Astrocyte (in vitro differentiated cells and primary cell): ENCODE results near the gene TNNI2. TPM values are rescaled to one million over a fixed set of nuclear protein-coding genes. Genes with fewer than 3 reads are reported as not detected.
A peak's percentile ranks its signal among the peaks of the same experiment; 100 is the strongest.

Experiments
- DNase-seq: peaks from one replicate; pipeline ENCODE4 v3.0.0-alpha.2; 2010; ENCODE audit warnings: low read depth
- FAIRE-seq: peaks from 2 replicates; lab custom pipeline; 2011; peaks lifted over from hg19 to GRCh38; lab: Jason Lieb, UNC
- H2AFZ ChIP-seq: 2 replicates; pipeline ENCODE4 v1.6.0; 2012; ENCODE audit warnings: low read depth, low read length, inconsistent platforms
- H3K27ac ChIP-seq: 2 replicates; pipeline ENCODE4 v1.5.1; 2011; ENCODE audit warnings: low read depth, low read length, inconsistent platforms
- H3K27me3 ChIP-seq: 2 replicates; pipeline ENCODE4 v1.6.0; 2011; ENCODE audit warnings: low read length, inconsistent platforms; ENCODE audit not compliant: insufficient read depth
- H3K36me3 ChIP-seq: 2 replicates; pipeline ENCODE4 v1.5.1; 2011; ENCODE audit warnings: low read length, inconsistent platforms; ENCODE audit not compliant: insufficient read depth
- H3K4me1 ChIP-seq: 2 replicates; pipeline ENCODE4 v1.5.1; 2011; ENCODE audit warnings: low read length, inconsistent platforms; ENCODE audit not compliant: insufficient read depth
- H3K4me2 ChIP-seq: 2 replicates; pipeline ENCODE4 v1.6.0; 2012; ENCODE audit warnings: low read length, inconsistent platforms
- H3K4me3 ChIP-seq: 2 replicates; pipeline ENCODE4 v1.5.1; 2011; ENCODE audit warnings: low read depth, mild to moderate bottlenecking, low read length, inconsistent platforms; ENCODE audit not compliant: insufficient read depth
- H3K79me2 ChIP-seq: 2 replicates; pipeline ENCODE4 v1.6.0; 2012; ENCODE audit warnings: mild to moderate bottlenecking, low read length, inconsistent platforms; ENCODE audit not compliant: insufficient read depth
- H3K9ac ChIP-seq: 2 replicates; pipeline ENCODE4 v1.6.0; 2012; ENCODE audit warnings: mild to moderate bottlenecking, low read length, inconsistent platforms
- H3K9me3 ChIP-seq: 2 replicates; pipeline ENCODE4 v1.5.1; 2012; ENCODE audit warnings: low read depth, mild to moderate bottlenecking, low read length, inconsistent platforms; ENCODE audit not compliant: insufficient read depth
- H4K20me1 ChIP-seq: 2 replicates; pipeline ENCODE4 v1.6.0; 2012; ENCODE audit warnings: low read length, inconsistent platforms; ENCODE audit not compliant: insufficient read depth
- H3K27ac Mint-ChIP-seq: one replicate; pipeline ENCODE4 v1.8.0; 2021; ENCODE audit warnings: mild to moderate bottlenecking, mixed read lengths; ENCODE audit not compliant: unreplicated experiment
- H3K27me3 Mint-ChIP-seq: one replicate; pipeline ENCODE4 v1.8.0; 2021; ENCODE audit warnings: low read depth, mixed read lengths; ENCODE audit not compliant: unreplicated experiment
- H3K36me3 Mint-ChIP-seq: one replicate; pipeline ENCODE4 v1.8.0; 2021; ENCODE audit warnings: low read depth, mixed read lengths; ENCODE audit not compliant: unreplicated experiment
- H3K4me1 Mint-ChIP-seq: one replicate; pipeline ENCODE4 v1.8.0; 2021; ENCODE audit warnings: low read depth, mixed read lengths; ENCODE audit not compliant: unreplicated experiment
- H3K4me3 Mint-ChIP-seq: one replicate; pipeline ENCODE4 v1.8.0; 2021; ENCODE audit warnings: mild to moderate bottlenecking, moderate library complexity, mixed read lengths; ENCODE audit not compliant: unreplicated experiment
- H3K9me3 Mint-ChIP-seq: one replicate; pipeline ENCODE4 v1.8.0; 2021; ENCODE audit warnings: mild to moderate bottlenecking, mixed read lengths; ENCODE audit not compliant: unreplicated experiment
- EZH2 ChIP-seq: IDR thresholded peaks from 2 replicates; pipeline ENCODE4 v1.6.1; 2012; ENCODE audit warnings: mild to moderate bottlenecking, low read length, inconsistent platforms; ENCODE audit not compliant: insufficient read depth
- total RNA-seq: library from RNA; stranded (reverse); gene quantifications from 2 replicates; pipeline ENCODE4 v1.2.1, GENCODE V29; 2021
- TF ChIP-seq, protein P1 (sequence below): IDR thresholded peaks from 2 replicates; pipeline ENCODE4 v1.5.1; 2011; ENCODE audit warnings: low read depth, mild to moderate bottlenecking, inconsistent platforms, low read length, moderate library complexity; ENCODE audit not compliant: insufficient read depth

TNNI2 gene
- total RNA-seq, 1 donor from 2014 or later = not detected

DNA sequence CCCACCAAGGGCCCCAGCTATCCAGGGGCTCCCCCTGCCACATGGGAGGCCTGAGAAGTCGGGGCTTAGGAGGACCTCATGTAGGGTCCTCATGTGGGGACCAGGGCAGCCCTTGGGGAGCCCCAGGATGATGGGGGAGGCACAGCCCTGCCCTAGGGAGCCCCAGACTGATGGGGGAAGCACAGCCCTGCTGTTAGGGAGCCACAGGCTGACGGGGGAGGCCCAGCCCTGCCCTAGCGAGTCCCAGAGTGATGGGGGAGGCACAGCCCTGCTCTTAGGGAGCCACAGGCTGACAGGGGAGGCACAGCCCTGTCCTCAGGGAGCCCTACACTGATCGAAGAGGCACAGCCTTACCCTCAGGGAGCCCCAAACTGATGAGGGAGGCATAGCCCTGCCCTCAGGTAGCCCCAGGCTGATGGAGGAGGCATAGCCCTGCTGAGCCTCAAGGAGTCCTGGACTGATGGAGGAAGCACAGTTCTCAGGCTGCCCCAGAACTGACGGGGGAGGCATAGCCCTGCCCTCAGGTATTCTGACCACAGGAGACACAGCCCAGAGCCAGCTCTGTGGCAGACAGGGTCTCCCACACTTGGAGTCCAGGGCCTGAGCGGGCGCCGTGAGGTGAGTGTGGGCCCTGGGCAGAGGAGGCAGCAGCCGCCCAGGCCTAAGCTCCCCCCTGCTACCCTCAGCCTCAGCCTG is 42.1 kb downstream of the TNNI2 start:
- H3K27ac ChIP-seq = no peak overlapping the region
- Mint-ChIP-seq H3K36me3 (no peaks in the 10 kb centered on the region), H3K4me1 (no peaks in the 10 kb centered on the region), H3K27ac (no peak overlapping the region), H3K27me3 (no peaks in the 10 kb centered on the region), H3K9me3 (no peaks in the 10 kb centered on the region), H3K4me3 (no peak overlapping the region)
- H3K9ac ChIP-seq = peak overlapping the region; percentile 58
- no peaks in the 10 kb centered on the region for H4K20me1 ChIP-seq
- H3K27me3 ChIP-seq = peaks cover 2% of the 10 kb centered on the region
- no peaks in the 10 kb centered on the region for H3K36me3 ChIP-seq
- FAIRE-seq (no peak), DNase-seq (no peak)
- TF ChIP-seq, protein P1, sequence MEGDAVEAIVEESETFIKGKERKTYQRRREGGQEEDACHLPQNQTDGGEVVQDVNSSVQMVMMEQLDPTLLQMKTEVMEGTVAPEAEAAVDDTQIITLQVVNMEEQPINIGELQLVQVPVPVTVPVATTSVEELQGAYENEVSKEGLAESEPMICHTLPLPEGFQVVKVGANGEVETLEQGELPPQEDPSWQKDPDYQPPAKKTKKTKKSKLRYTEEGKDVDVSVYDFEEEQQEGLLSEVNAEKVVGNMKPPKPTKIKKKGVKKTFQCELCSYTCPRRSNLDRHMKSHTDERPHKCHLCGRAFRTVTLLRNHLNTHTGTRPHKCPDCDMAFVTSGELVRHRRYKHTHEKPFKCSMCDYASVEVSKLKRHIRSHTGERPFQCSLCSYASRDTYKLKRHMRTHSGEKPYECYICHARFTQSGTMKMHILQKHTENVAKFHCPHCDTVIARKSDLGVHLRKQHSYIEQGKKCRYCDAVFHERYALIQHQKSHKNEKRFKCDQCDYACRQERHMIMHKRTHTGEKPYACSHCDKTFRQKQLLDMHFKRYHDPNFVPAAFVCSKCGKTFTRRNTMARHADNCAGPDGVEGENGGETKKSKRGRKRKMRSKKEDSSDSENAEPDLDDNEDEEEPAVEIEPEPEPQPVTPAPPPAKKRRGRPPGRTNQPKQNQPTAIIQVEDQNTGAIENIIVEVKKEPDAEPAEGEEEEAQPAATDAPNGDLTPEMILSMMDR = no peak
- no peak overlapping the region for H3K4me3 ChIP-seq
- no peaks in the 10 kb centered on the region for H3K9me3 ChIP-seq
- peaks cover 8% of the 10 kb centered on the region for H3K4me1 ChIP-seq
- no peaks in the 10 kb centered on the region for H3K79me2 ChIP-seq
- H2AFZ ChIP-seq = peak overlapping the region; percentile 77
- no peak overlapping the region for H3K4me2 ChIP-seq

DNA sequence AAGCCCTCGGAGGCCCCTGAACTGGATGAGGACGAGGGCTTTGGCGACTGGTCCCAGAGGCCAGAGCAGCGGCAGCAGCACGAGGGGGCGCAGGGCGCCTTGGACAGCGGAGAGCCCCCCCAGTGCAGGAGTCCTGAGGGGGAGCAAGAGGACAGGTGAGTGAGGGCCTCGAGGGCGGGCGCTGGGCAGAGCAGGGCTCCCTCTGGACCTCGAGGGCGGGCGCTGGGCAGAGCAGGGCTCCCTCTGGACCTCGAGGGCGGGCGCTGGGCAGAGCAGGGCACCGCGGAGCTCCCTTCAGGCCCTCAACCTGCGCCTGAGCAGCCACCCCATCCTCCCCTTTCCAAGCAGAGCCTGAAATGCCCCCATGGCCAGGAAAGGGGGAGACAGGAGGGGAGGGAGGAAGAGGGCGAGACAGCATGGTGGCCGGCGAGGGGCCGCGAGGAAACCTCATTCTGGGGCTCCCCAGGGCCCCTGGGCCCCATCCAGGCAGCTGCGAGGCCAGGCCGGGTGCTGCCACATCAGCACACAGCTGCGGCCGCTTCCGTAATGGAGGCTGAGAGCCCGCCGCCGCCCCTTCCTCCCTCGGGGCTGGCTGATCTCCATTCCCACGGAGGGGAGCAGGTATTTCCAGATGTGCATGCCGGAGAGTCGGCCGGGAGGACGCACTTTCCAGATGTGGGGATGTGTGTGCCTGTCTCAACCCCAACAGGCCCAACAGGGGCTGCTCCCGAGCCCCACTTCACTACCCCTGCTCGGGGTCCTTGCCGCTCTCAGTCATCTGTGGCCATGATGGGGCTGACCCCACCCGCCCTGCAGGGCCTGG is 42.9 kb downstream of the TNNI2 start:
- H3K27ac ChIP-seq = no peak overlapping the region
- no peak for FAIRE-seq
- DNase-seq = no peak

More for the DNA sequence above, 42.9 kb downstream of the TNNI2 start:
- Mint-ChIP-seq H3K4me3 (no peak overlapping the region), H3K9me3 (no peaks in the 10 kb centered on the region), H3K4me1 (no peaks in the 10 kb centered on the region), H3K27me3 (no peaks in the 10 kb centered on the region), H3K36me3 (no peaks in the 10 kb centered on the region), H3K27ac (no peak overlapping the region)
- peaks cover 2% of the 10 kb centered on the region for H3K4me1 ChIP-seq
- no peaks in the 10 kb centered on the region for H4K20me1 ChIP-seq
- H3K9ac ChIP-seq = no peak overlapping the region
- no peak overlapping the region for H2AFZ ChIP-seq
- H3K79me2 ChIP-seq = no peaks in the 10 kb centered on the region
- H3K27me3 ChIP-seq = peaks cover 2% of the 10 kb centered on the region
- H3K9me3 ChIP-seq = no peaks in the 10 kb centered on the region
- no peak overlapping the region for H3K4me3 ChIP-seq
- TF ChIP-seq, protein P1 = no peak
- no peak for TF ChIP-seq EZH2
- no peak overlapping the region for H3K4me2 ChIP-seq
- no peaks in the 10 kb centered on the region for H3K36me3 ChIP-seq
